Measurements from ENCODE around the gene SLC66A2.

DNA sequence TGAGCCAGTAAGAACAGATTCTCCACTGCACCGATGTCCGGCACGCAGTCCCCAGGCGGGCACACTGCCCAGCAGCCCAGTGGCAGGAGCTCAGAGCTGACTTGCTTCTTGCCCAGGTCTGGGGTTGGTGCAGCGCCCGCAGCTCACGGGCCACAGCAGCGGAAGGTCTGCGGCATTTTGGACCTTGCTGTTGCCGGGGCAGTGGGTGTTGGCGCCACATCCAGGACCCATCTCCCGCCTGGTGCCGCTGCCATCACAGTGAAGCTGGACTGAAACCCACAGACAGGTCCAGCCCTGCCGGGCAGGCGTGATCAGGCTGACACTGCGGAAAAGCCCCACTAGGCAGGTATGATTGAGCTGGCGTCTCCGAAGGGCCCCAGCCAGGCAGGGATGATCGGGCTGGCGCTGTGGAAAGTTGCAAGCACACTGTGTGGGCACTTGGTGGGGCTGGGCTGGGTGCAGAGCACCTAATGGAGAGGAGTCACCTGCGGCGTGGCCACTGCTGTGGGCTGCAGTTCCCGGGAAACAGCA, 75.5 kb downstream of the SLC66A2 start:
- no peak for TF ChIP-seq CTCF (IDR thresholded peaks at IDR 0.05 in 8 of 11, conservative IDR thresholded peaks at IDR 0.05 in 3 of 11)
- TF ChIP-seq POLR2A (IDR thresholded peaks at IDR 0.05) = no peak
